ENCODE data around the gene RNF213. TPM values are rescaled to one million over a fixed set of nuclear protein-coding genes. Genes with fewer than 3 reads are reported as not detected.

The RNF213 gene
- total RNA-seq, 6 experiments from 2014 or later = 59.1 to 87.7 (median 73.0) TPM

DNA sequence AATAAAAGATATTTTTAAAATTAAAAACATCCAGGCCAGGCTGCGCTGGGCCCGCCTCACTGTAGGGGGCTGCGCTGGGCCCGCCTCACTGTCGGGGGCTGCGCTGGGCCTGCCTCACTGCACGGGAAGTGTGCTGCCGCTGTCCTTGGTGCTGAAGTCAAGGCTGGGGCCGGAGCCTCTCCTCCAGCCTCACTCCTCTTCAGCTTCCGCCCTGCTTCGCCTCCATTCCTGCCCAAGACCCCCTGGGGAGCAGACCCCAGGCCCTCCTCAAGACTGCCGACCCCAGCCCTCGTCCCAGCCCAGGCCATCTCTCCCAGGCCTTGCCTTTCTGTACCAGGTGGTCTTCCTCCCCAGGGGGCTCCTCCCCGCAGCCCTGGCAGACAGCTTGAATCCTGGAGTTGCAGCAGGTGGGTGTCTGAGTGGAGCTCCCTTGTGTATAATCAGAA lies 180.5 kb downstream of the RNF213 start:
- no peak overlapping the region for H3K27ac ChIP-seq
- ATAC-seq (no peak), DNase-seq (no peak)
- no peak overlapping the region for H3K4me3 ChIP-seq
- no peaks in the 10 kb centered on the region for H3K9me3 ChIP-seq
- WGBS (ENCODE audit: insufficient coverage, low coverage, low lambda C conversion rate, missing lambda C conversion rate) = 63% methylated on average over 10 of the region's 14 CpGs
- intact Hi-C loops (cut with DNase I) = no loop called here
- no peaks in the 10 kb centered on the region for H3K36me3 ChIP-seq
- H3K27me3 ChIP-seq = no peaks in the 10 kb centered on the region
- TF ChIP-seq, protein P1, sequence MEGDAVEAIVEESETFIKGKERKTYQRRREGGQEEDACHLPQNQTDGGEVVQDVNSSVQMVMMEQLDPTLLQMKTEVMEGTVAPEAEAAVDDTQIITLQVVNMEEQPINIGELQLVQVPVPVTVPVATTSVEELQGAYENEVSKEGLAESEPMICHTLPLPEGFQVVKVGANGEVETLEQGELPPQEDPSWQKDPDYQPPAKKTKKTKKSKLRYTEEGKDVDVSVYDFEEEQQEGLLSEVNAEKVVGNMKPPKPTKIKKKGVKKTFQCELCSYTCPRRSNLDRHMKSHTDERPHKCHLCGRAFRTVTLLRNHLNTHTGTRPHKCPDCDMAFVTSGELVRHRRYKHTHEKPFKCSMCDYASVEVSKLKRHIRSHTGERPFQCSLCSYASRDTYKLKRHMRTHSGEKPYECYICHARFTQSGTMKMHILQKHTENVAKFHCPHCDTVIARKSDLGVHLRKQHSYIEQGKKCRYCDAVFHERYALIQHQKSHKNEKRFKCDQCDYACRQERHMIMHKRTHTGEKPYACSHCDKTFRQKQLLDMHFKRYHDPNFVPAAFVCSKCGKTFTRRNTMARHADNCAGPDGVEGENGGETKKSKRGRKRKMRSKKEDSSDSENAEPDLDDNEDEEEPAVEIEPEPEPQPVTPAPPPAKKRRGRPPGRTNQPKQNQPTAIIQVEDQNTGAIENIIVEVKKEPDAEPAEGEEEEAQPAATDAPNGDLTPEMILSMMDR (IDR thresholded peaks at IDR 0.05) = no peak
- TF ChIP-seq POLR2A (IDR thresholded peaks at IDR 0.05) = no peak
- H3K4me1 ChIP-seq = no peaks in the 10 kb centered on the region

DNA sequence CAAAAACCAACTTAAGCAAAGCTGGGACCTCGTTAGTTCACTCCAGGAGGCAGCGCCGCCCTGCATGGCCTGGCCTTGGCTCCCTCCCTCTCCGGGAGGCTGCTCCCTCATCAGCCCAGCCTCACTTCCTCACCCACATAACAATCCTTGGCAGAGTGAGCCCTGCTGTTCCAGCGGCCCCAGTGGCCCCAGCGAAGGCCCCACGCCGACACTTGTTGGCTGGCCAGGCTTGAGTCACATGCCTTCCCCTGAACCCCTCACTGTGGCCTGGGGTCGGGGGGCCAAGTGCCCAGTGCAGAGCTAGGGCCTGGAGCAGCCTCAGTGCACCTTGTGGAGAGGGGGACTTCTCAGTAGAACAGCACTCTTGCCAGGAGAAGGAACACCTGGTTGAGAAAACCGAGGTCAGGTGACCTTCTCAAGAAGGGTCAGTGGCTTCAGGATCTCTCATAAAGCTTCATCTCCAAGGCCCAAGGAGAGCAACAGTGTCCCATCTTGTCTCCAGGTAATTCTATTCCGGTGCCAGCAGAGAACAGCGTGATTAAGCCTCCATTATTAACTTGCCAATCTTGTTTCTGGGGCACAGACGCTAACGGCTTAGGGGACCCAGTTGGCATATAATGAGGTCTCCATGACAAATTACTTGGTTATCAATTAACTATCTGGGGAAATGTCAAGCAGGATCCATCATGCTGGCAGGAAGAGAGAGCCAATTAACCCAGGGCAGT lies 181.1 kb downstream of the RNF213 start:
- Histone ChIP-seq H3K4me3 (no peak overlapping the region), H3K9me3 (no peaks in the 10 kb centered on the region), H3K27ac (no peak overlapping the region), H3K36me3 (no peaks in the 10 kb centered on the region), H3K27me3 (no peaks in the 10 kb centered on the region), H3K4me1 (no peaks in the 10 kb centered on the region)
- TF ChIP-seq, protein P1 (IDR thresholded peaks at IDR 0.05) = no peak
- TF ChIP-seq POLR2A (IDR thresholded peaks at IDR 0.05) = no peak
- intact Hi-C loops (cut with DNase I) = no loop called here
- DNase-seq (no peak), ATAC-seq (no peak)
- WGBS (ENCODE audit: insufficient coverage, low coverage, low lambda C conversion rate, missing lambda C conversion rate) = 94% methylated on average over 4 of the region's 14 CpGs

DNA sequence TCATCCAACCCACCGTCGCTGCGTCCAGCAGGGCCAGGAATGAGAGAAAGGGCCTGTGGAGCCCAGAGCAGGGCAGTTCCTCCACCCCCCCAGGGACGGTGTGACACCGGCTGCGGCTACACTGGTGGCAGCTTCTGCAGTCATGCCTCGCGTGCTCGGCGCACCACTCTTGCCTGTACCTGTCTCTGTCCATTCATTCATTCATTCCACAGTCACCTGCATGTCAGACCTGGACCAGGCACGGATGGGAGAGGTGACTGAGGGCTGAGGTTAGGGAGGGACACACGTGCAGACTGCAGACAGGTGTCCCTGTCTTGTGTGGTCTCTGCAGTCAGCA lies 181.6 kb downstream of the RNF213 start:
- TF ChIP-seq, protein P1 (IDR thresholded peaks at IDR 0.05) = no peak
- no peak for TF ChIP-seq POLR2A (IDR thresholded peaks at IDR 0.05)
- Histone ChIP-seq H3K4me1 (no peaks in the 10 kb centered on the region), H3K9me3 (no peaks in the 10 kb centered on the region), H3K4me3 (no peak overlapping the region), H3K36me3 (no peaks in the 10 kb centered on the region), H3K27ac (no peak overlapping the region), H3K27me3 (no peaks in the 10 kb centered on the region)
- DNase-seq (no peak), ATAC-seq (no peak)
- intact Hi-C loops (cut with DNase I) = no loop called here
- WGBS (ENCODE audit: insufficient coverage, low coverage, low lambda C conversion rate, missing lambda C conversion rate) = 73% methylated on average over 2 of the region's 12 CpGs

DNA sequence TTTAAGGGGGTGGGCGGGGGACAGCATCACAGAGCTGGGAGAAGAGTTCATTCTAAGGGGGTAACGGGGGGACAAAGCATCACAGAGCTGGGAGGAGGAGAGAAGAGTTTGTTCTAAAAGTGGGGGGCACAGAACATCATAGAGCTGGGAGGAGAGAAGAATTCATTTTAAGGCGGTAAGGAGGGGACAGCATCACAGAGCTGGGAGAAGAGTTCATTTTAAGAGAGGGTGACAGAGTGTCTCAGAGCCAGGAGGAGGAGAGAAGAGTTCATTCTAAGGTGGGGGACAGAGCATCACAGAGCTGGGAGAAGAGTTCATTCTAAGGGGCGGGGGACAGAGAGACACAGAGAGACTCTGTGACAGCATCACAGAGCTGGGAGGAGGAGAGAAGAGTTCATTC lies 182.1 kb downstream of the RNF213 start:
- Histone ChIP-seq H3K4me3 (no peak overlapping the region), H3K36me3 (no peaks in the 10 kb centered on the region), H3K27ac (no peak overlapping the region), H3K27me3 (no peaks in the 10 kb centered on the region), H3K4me1 (no peaks in the 10 kb centered on the region), H3K9me3 (no peaks in the 10 kb centered on the region)
- intact Hi-C loops (cut with DNase I) = no loop called here
- DNase-seq (no peak), ATAC-seq (no peak)
- 88% methylated on average over 3 of the region's 4 CpGs for WGBS (ENCODE audit: insufficient coverage, low coverage, low lambda C conversion rate, missing lambda C conversion rate)
- TF ChIP-seq POLR2A (IDR thresholded peaks at IDR 0.05) = no peak
- TF ChIP-seq, protein P1 (IDR thresholded peaks at IDR 0.05) = no peak
